GM23248 (cell line): ENCODE results near the gene TMUB1. TPM values are rescaled to one million over a fixed set of nuclear protein-coding genes. Genes with fewer than 3 reads are reported as not detected.

Experiments
- DNase-seq: peaks from one replicate; pipeline ENCODE4 v3.0.0-alpha.2; 2015
- H2AFZ ChIP-seq: fragments of 200-600 bp; sonication (generic); 2 replicates; pipeline ENCODE4 v1.6.1; 2016; ENCODE audit warnings: antibody characterized with exemption
- H3F3A ChIP-seq: fragments of 200-600 bp; sonication (generic); 2 replicates; pipeline ENCODE4 v1.6.1; 2016; ENCODE audit warnings: mild to moderate bottlenecking, antibody characterized with exemption, mixed run types; ENCODE audit not compliant: insufficient read depth
- H3K27ac ChIP-seq: fragments of 200-600 bp; sonication (generic); 2 replicates; pipeline ENCODE4 v1.5.1; 2016; ENCODE audit warnings: mild to moderate bottlenecking
- H3K27me3 ChIP-seq: fragments of 200-600 bp; sonication (generic); replicated peaks from 2 replicates; pipeline ENCODE4 v1.6.1; 2016; ENCODE audit warnings: mild to moderate bottlenecking; ENCODE audit not compliant: insufficient read depth
- H3K36me3 ChIP-seq: fragments of 200-600 bp; sonication (generic); 2 replicates; pipeline ENCODE4 v1.6.1; 2016; ENCODE audit warnings: low read depth, mild to moderate bottlenecking
- H3K4me1 ChIP-seq: fragments of 200-600 bp; sonication (generic); 2 replicates; pipeline ENCODE4 v1.6.1; 2016; ENCODE audit warnings: mild to moderate bottlenecking; ENCODE audit not compliant: insufficient read depth
- H3K4me2 ChIP-seq: fragments of 200-600 bp; sonication (generic); one replicate; pipeline ENCODE4 v1.6.1; 2016; ENCODE audit warnings: mild to moderate bottlenecking; ENCODE audit not compliant: unreplicated experiment
- H3K4me3 ChIP-seq: fragments of 200-600 bp; sonication (generic); 2 replicates; pipeline ENCODE4 v1.5.1; 2016; ENCODE audit warnings: mild to moderate bottlenecking
- H3K79me2 ChIP-seq: fragments of 200-600 bp; sonication (generic); 2 replicates; pipeline ENCODE4 v1.6.1; 2016; ENCODE audit warnings: mild to moderate bottlenecking; ENCODE audit not compliant: insufficient read depth
- H3K9ac ChIP-seq: fragments of 200-600 bp; sonication (generic); 2 replicates; pipeline ENCODE4 v1.6.1; 2016; ENCODE audit warnings: mild to moderate bottlenecking
- H3K9me2 ChIP-seq: fragments of 200-600 bp; sonication (generic); 2 replicates; pipeline ENCODE4 v1.6.1; 2016; ENCODE audit warnings: mixed run types, mild to moderate bottlenecking, moderate library complexity; ENCODE audit not compliant: insufficient read depth
- H3K9me3 ChIP-seq: fragments of 200-600 bp; sonication (generic); one replicate; pipeline ENCODE4 v1.6.1; 2017; ENCODE audit warnings: low read depth
- H4K20me1 ChIP-seq: fragments of 200-600 bp; sonication (generic); 2 replicates; pipeline ENCODE4 v1.6.0; 2016; ENCODE audit not compliant: insufficient read depth
- EZH2 ChIP-seq: fragments of 200-600 bp; sonication (generic); IDR thresholded peaks from 2 replicates; pipeline ENCODE4 v1.6.1; 2018; ENCODE audit warnings: antibody characterized with exemption, mild to moderate bottlenecking; ENCODE audit not compliant: insufficient read depth, poor library complexity, severe bottlenecking
- EZH2phosphoT487 ChIP-seq: fragments of 200-600 bp; sonication (generic); IDR thresholded peaks from 2 replicates; pipeline ENCODE4 v1.6.1; 2018; ENCODE audit warnings: antibody characterized with exemption, moderate library complexity, mild to moderate bottlenecking, low read depth; ENCODE audit not compliant: insufficient read depth
- WGBS, 2 experiments: methylation state at CpG; one replicate each; pipeline ENCODE4 v1.1.6; 2015 to 2017; ENCODE audit warnings: low lambda C conversion rate in 2 of 2, low coverage in 1 of 2; ENCODE audit errors: missing lambda C conversion rate in 2 of 2; 5-methylcytosine and 5-hydroxymethylcytosine counted together
- in situ Hi-C: fragments of 300-500 bp; cut with MboI; formaldehyde crosslinking; loops from 2 replicates; pipeline ENCODE4 v1.15.0; 2020
- polyA plus RNA-seq: library from polyadenylated mRNA; unstranded; fragments of >200 nt; fragmentation: Nextera tagmentation; extraction: Ambion mirVana; gene quantifications from 2 replicates; pipeline ENCODE4 v1.2.1, GENCODE V29; 2016
- total RNA-seq: library from RNA; depleted of rRNA; stranded (reverse); fragments of >200 nt; shearing (Covaris generic); gene quantifications from 2 replicates; pipeline ENCODE4 v1.2.3, GENCODE V29; 2014

TMUB1 gene
- total and polyA plus RNA-seq, 2 experiments from 2014 or later = 19.9 to 33.6 TPM

- H3K36me3 ChIP-seq = no peaks in the 10 kb centered on the region; the same call in 1 of the 2 replicates
- in situ Hi-C loops = no loop called here
Observed at GRCh38 chr7:151076863-151077704, 6.2 kb downstream of the TMUB1 start.

DNA sequence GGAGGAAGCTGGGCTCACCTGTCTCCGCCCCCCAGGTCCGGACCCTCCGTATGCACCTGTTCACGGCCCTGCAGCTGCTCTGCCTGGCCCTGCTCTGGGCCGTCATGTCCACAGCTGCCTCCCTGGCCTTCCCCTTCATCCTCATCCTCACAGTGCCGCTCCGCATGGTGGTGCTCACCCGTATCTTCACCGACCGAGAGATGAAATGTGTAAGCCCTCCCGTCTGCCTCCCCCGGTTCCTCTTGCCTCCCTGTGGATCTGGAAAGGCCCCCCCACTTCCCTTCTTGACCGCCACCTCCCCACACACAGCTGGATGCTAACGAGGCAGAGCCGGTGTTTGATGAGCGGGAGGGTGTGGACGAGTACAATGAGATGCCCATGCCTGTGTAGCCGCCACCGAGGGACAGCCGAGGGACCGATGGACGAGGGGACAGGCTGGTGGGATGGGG is 7.3 kb downstream of the TMUB1 start:
- DNase-seq = no peak
- Histone ChIP-seq H3K27me3 (no peaks in the 10 kb centered on the region), H3K4me2 (no peak overlapping the region), H3K27ac (no peak overlapping the region), H3K4me3 (no peak overlapping the region), H4K20me1 (no peaks in the 10 kb centered on the region), H3K36me3 (no peaks in the 10 kb centered on the region; the same call in 1 of the 2 replicates), H3F3A (peaks cover 7% of the 10 kb centered on the region; the same call in 1 of the 2 replicates), H3K4me1 (peaks cover 7% of the 10 kb centered on the region), H3K79me2 (peaks cover 29% of the 10 kb centered on the region), H3K9me3 (no peaks in the 10 kb centered on the region), H3K9ac (no peak overlapping the region), H3K9me2 (no peaks in the 10 kb centered on the region), H2AFZ (no peak overlapping the region)
- 87 to 90% methylated on average over 21 to 22 of the region's 22 CpGs for WGBS, 2 experiments
- TF ChIP-seq EZH2 (no peak), EZH2phosphoT487 (no peak)
- in situ Hi-C loops = no loop called here

More at GRCh38 chr7:151076863-151077704, 6.2 kb downstream of the TMUB1 start:
- no peaks in the 10 kb centered on the region for H4K20me1 ChIP-seq
- no peak overlapping the region for H3K27ac ChIP-seq
- peaks cover 35% of the 10 kb centered on the region for H3K79me2 ChIP-seq
- H3K9me3 ChIP-seq = no peaks in the 10 kb centered on the region
- no peak overlapping the region for H3K4me3 ChIP-seq
- 77 to 82% methylated on average over 29 to 33 of the region's 33 CpGs for WGBS, 2 experiments
- no peak for TF ChIP-seq EZH2phosphoT487
- TF ChIP-seq EZH2 = no peak
- no peaks in the 10 kb centered on the region for H3K9me2 ChIP-seq
- H3K4me2 ChIP-seq = no peak overlapping the region
- no peak overlapping the region for H2AFZ ChIP-seq
- H3K9ac ChIP-seq = no peak overlapping the region
- peaks cover 13% of the 10 kb centered on the region for H3K4me1 ChIP-seq
- H3F3A ChIP-seq = peaks cover 7% of the 10 kb centered on the region; the same call in 1 of the 2 replicates
- DNase-seq = peak; percentile 49
- H3K27me3 ChIP-seq = no peaks in the 10 kb centered on the region

DNA sequence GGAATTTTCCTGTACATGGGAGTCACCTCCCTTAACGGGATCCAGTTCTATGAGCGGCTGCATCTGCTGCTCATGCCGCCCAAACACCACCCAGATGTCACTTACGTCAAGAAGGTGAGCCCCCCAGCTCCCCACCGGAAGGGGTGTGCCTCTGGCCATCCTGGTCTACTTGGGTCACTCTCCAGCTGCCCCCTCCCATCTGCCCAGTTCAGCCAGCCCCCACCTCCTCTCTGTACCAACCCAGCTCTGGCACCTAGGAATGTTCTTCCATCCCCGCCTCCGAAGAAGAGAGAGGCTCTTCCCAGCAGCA is 7.7 kb downstream of the TMUB1 start:
- in situ Hi-C loops = no loop called here
- Histone ChIP-seq H3K4me2 (no peak overlapping the region), H2AFZ (no peak overlapping the region), H3K9ac (no peak overlapping the region), H3K27ac (no peak overlapping the region), H4K20me1 (no peaks in the 10 kb centered on the region), H3K4me1 (peaks cover 7% of the 10 kb centered on the region), H3K9me2 (no peaks in the 10 kb centered on the region), H3K79me2 (peaks cover 29% of the 10 kb centered on the region), H3K9me3 (no peaks in the 10 kb centered on the region), H3F3A (peaks cover 7% of the 10 kb centered on the region; the same call in 1 of the 2 replicates), H3K4me3 (no peak overlapping the region), H3K27me3 (no peaks in the 10 kb centered on the region), H3K36me3 (no peaks in the 10 kb centered on the region; the same call in 1 of the 2 replicates)
- TF ChIP-seq EZH2phosphoT487 (no peak), EZH2 (no peak)
- WGBS, 2 experiments = 62 to 71% methylated on average over 7 of the region's 7 CpGs
- no peak for DNase-seq

- Histone ChIP-seq H3K9me2 (no peaks in the 10 kb centered on the region), H3K79me2 (peaks cover 24% of the 10 kb centered on the region), H2AFZ (no peak overlapping the region), H4K20me1 (no peaks in the 10 kb centered on the region), H3K4me3 (no peak overlapping the region), H3K4me1 (peaks cover 7% of the 10 kb centered on the region), H3K27ac (no peak overlapping the region), H3K9me3 (no peaks in the 10 kb centered on the region), H3K27me3 (no peaks in the 10 kb centered on the region), H3K4me2 (no peak overlapping the region), H3K36me3 (no peaks in the 10 kb centered on the region; the same call in 1 of the 2 replicates), H3F3A (peaks cover 7% of the 10 kb centered on the region; the same call in 1 of the 2 replicates), H3K9ac (no peak overlapping the region)
- WGBS, 2 experiments = 87 to 91% methylated on average over 26 of the region's 26 CpGs
- DNase-seq = no peak
- no peak for TF ChIP-seq EZH2phosphoT487
- no peak for TF ChIP-seq EZH2
- in situ Hi-C loops = no loop called here
Observed at GRCh38 chr7:151074817-151075661, 8.3 kb downstream of the TMUB1 start.
